ENCODE measurements around the gene SLC24A4. TPM values are rescaled to one million over a fixed set of nuclear protein-coding genes. Genes with fewer than 3 reads are reported as not detected.
A peak's percentile ranks its signal among the peaks of the same experiment; 100 is the strongest.

Gene SLC24A4
- total RNA-seq, 1 donor from 2014 or later: 0.34 TPM

- no peak overlapping the region for H3K4me3 Mint-ChIP-seq (ENCODE audit: unreplicated experiment)
- no peaks in the 10 kb centered on the region for H3K36me3 Mint-ChIP-seq (ENCODE audit: unreplicated experiment)
- H3K9me3 Mint-ChIP-seq (ENCODE audit: unreplicated experiment): no peaks in the 10 kb centered on the region
- no peak for DNase-seq
- peaks cover 9% of the 10 kb centered on the region for H3K4me1 Mint-ChIP-seq (ENCODE audit: low read depth, unreplicated experiment)
- H3K27ac Mint-ChIP-seq (ENCODE audit: unreplicated experiment): no peak overlapping the region
- no peaks in the 10 kb centered on the region for H3K27me3 Mint-ChIP-seq (ENCODE audit: unreplicated experiment)
- no peak for TF ChIP-seq CTCF (IDR thresholded peaks at IDR 0.05; ENCODE audit: partially characterized antibody, unreplicated experiment)
These were observed 132.3 kb downstream of the SLC24A4 start for GRCh38 chr14:92455231-92455630.

GRCh38 chr14:92456215-92457015 lies 133.4 kb downstream of the SLC24A4 start:
- H3K4me1 Mint-ChIP-seq (ENCODE audit: low read depth, unreplicated experiment): peaks cover 3% of the 10 kb centered on the region
- H3K27me3 Mint-ChIP-seq (ENCODE audit: unreplicated experiment): peaks cover under 1% of the 10 kb centered on the region
- peak; percentile 68 for TF ChIP-seq CTCF (IDR thresholded peaks at IDR 0.05; ENCODE audit: partially characterized antibody, unreplicated experiment)
- no peak overlapping the region for H3K4me3 Mint-ChIP-seq (ENCODE audit: unreplicated experiment)
- peak; percentile 65 for DNase-seq
- no peak overlapping the region for H3K27ac Mint-ChIP-seq (ENCODE audit: unreplicated experiment)
- no peaks in the 10 kb centered on the region for H3K9me3 Mint-ChIP-seq (ENCODE audit: unreplicated experiment)
- H3K36me3 Mint-ChIP-seq (ENCODE audit: unreplicated experiment): no peaks in the 10 kb centered on the region

- Mint-ChIP-seq H3K4me1 (ENCODE audit: low read depth, unreplicated experiment) (peaks cover 3% of the 10 kb centered on the region), H3K9me3 (ENCODE audit: unreplicated experiment) (no peaks in the 10 kb centered on the region), H3K27me3 (ENCODE audit: unreplicated experiment) (peaks cover 3% of the 10 kb centered on the region), H3K4me3 (ENCODE audit: unreplicated experiment) (no peak overlapping the region), H3K36me3 (ENCODE audit: unreplicated experiment) (no peaks in the 10 kb centered on the region), H3K27ac (ENCODE audit: unreplicated experiment) (no peak overlapping the region)
- TF ChIP-seq CTCF (IDR thresholded peaks at IDR 0.05; ENCODE audit: partially characterized antibody, unreplicated experiment): peak; percentile 34
- no peak for DNase-seq
These were observed 134.1 kb downstream of the SLC24A4 start for GRCh38 chr14:92457016-92457565.

GRCh38 chr14:92458136-92459029 lies 135.4 kb downstream of the SLC24A4 start:
- Mint-ChIP-seq H3K36me3 (ENCODE audit: unreplicated experiment) (no peaks in the 10 kb centered on the region), H3K27ac (ENCODE audit: unreplicated experiment) (no peak overlapping the region), H3K4me1 (ENCODE audit: low read depth, unreplicated experiment) (peaks cover 3% of the 10 kb centered on the region), H3K4me3 (ENCODE audit: unreplicated experiment) (no peak overlapping the region), H3K27me3 (ENCODE audit: unreplicated experiment) (peaks cover 3% of the 10 kb centered on the region), H3K9me3 (ENCODE audit: unreplicated experiment) (no peaks in the 10 kb centered on the region)
- TF ChIP-seq CTCF (IDR thresholded peaks at IDR 0.05; ENCODE audit: partially characterized antibody, unreplicated experiment): no peak
- no peak for DNase-seq

Data from glutamatergic neuron (in vitro differentiated cells).